CD14-positive monocyte (primary cell): ENCODE results near the gene DNAH1. TPM values are rescaled to one million over a fixed set of nuclear protein-coding genes. Genes with fewer than 3 reads are reported as not detected.

ENCODE experiments used
- DNase-seq, 3 donors: peaks; one replicate each; pipeline ENCODE4 v3.0.0-alpha.2; 2011 to 2022
- H2AFZ ChIP-seq: 2 replicates; pipeline ENCODE4 v1.6.0; 2012; ENCODE audit warnings: mild to moderate bottlenecking, low read depth, low read length, inconsistent platforms; ENCODE audit not compliant: insufficient read depth, poor library complexity, severe bottlenecking
- H3K27ac ChIP-seq, 2 donors: 1 replicate in 1 of 2; 2 replicates in 1 of 2; pipeline ENCODE4 v1.5.1; 2012 to 2013; ENCODE audit warnings: low read length in 2 of 2, control low read depth in 1 of 2, inconsistent platforms in 1 of 2, low read depth in 1 of 2, mild to moderate bottlenecking in 1 of 2
- H3K27me3 ChIP-seq, 2 donors: one replicate each; pipeline versions ENCODE4 v1.6.0 to v1.6.1; 2011 to 2013; ENCODE audit warnings: low read length in 2 of 2; ENCODE audit not compliant: control insufficient read depth in 2 of 2, insufficient read depth in 2 of 2
- H3K36me3 ChIP-seq, 2 donors: replicated peaks in 1 of 2; 1 replicate in 1 of 2; 2 replicates in 1 of 2; pipeline versions ENCODE4 v1.5.1 to v1.6.1; 2012 to 2013; ENCODE audit warnings: low read length in 2 of 2, control low read depth in 1 of 2, inconsistent platforms in 1 of 2, mild to moderate bottlenecking in 1 of 2; ENCODE audit not compliant: insufficient read depth in 2 of 2, control insufficient read depth in 1 of 2
- H3K4me1 ChIP-seq, 2 donors: 1 replicate in 1 of 2; 2 replicates in 1 of 2; pipeline versions ENCODE4 v1.5.1 to v1.6.1; 2012 to 2013; ENCODE audit warnings: low read length in 2 of 2, control low read depth in 1 of 2, inconsistent platforms in 1 of 2, mild to moderate bottlenecking in 1 of 2, moderate library complexity in 1 of 2; ENCODE audit not compliant: insufficient read depth in 2 of 2, control insufficient read depth in 1 of 2
- H3K4me2 ChIP-seq: replicated peaks from 2 replicates; pipeline ENCODE3; 2012; ENCODE audit warnings: low read length, moderate library complexity, mild to moderate bottlenecking; ENCODE audit not compliant: poor library complexity, severe bottlenecking; ENCODE audit errors: extremely low read depth
- H3K4me3 ChIP-seq, 3 experiments: fragments of 200-600 bp in 1 of 3; sonication (generic) in 1 of 3; replicated peaks in 1 of 3; 1 replicate in 2 of 3; 2 replicates in 1 of 3; pipeline ENCODE4 v1.5.1; 2011 to 2013; ENCODE audit warnings: low read length in 3 of 3, mild to moderate bottlenecking in 3 of 3, control low read depth in 2 of 3, low read depth in 2 of 3, inconsistent platforms in 1 of 3, moderate library complexity in 1 of 3
- H3K79me2 ChIP-seq: 2 replicates; pipeline ENCODE4 v1.6.0; 2012; ENCODE audit warnings: mild to moderate bottlenecking, control low read depth, inconsistent platforms, low read length, moderate library complexity; ENCODE audit not compliant: insufficient read depth
- H3K9ac ChIP-seq: 2 replicates; pipeline ENCODE4 v1.6.0; 2017; ENCODE audit warnings: low read length, mild to moderate bottlenecking; ENCODE audit not compliant: insufficient read depth, poor library complexity, severe bottlenecking
- H3K9me3 ChIP-seq, 2 donors: replicated peaks in 1 of 2; 1 replicate in 1 of 2; 2 replicates in 1 of 2; pipeline versions ENCODE4 v1.5.1 to v1.6.1; 2012 to 2013; ENCODE audit warnings: low read length in 2 of 2, control low read depth in 1 of 2; ENCODE audit not compliant: control insufficient read depth in 1 of 2, insufficient read depth in 1 of 2
- H4K20me1 ChIP-seq: 2 replicates; pipeline ENCODE4 v1.6.0; 2012; ENCODE audit warnings: mild to moderate bottlenecking, low read length, control low read depth, moderate library complexity; ENCODE audit not compliant: insufficient read depth
- H3K27ac Mint-ChIP-seq, 7 donors: one replicate each; pipeline ENCODE4 v1.8.0; 2020; ENCODE audit warnings: mild to moderate bottlenecking in 7 of 7, mixed read lengths in 7 of 7, moderate library complexity in 6 of 7, inconsistent platforms in 2 of 7
- H3K27me3 Mint-ChIP-seq, 3 donors: one replicate each; pipeline ENCODE4 v1.8.0; 2021 to 2022; ENCODE audit warnings: low read depth in 3 of 3, mild to moderate bottlenecking in 3 of 3, mixed read lengths in 3 of 3, moderate library complexity in 3 of 3, inconsistent platforms in 1 of 3
- H3K36me3 Mint-ChIP-seq, 2 donors: one replicate each; pipeline ENCODE4 v1.8.0; 2020; ENCODE audit warnings: mixed read lengths in 2 of 2, inconsistent platforms in 1 of 2, mild to moderate bottlenecking in 1 of 2
- H3K4me1 Mint-ChIP-seq: one replicate; pipeline ENCODE4 v1.8.0; 2020; ENCODE audit warnings: mild to moderate bottlenecking, mixed read lengths
- H3K4me3 Mint-ChIP-seq, 2 donors: one replicate each; pipeline ENCODE4 v1.8.0; 2020; ENCODE audit warnings: mild to moderate bottlenecking in 2 of 2, mixed read lengths in 2 of 2, moderate library complexity in 1 of 2
- H3K9me3 Mint-ChIP-seq, 7 donors: one replicate each; pipeline ENCODE4 v1.8.0; 2020 to 2022; ENCODE audit warnings: mixed read lengths in 7 of 7, mild to moderate bottlenecking in 6 of 7, moderate library complexity in 6 of 7, inconsistent platforms in 2 of 7
- CTCF ChIP-seq: fragments of 200-600 bp; IDR thresholded peaks from one replicate; pipeline ENCODE4 v1.8.0; 2022; ENCODE audit warnings: antibody characterized with exemption, mild to moderate bottlenecking
- WGBS: methylation state at CpG from one replicate; pipeline ENCODE4 v1.1.5; 2013; ENCODE audit warnings: missing lambda C conversion rate; ENCODE audit not compliant: insufficient coverage; 5-methylcytosine and 5-hydroxymethylcytosine counted together
- intact Hi-C, 2 donors: fragments of 100-400 bp; cut with micrococcal nuclease; formaldehyde crosslinking; loops; one replicate each; pipeline versions ENCODE4 v1.15.0 to v1.15.1; 2023
- polyA plus RNA-seq, 3 donors: library from polyadenylated mRNA; depleted of rRNA in 1 of 3; unstranded in 2 of 3; stranded (reverse) in 1 of 3; fragments of 300-500 nt in 2 of 3; fragments of >200 nt in 1 of 3; fragmentation: Illumina TruSeq in 2 of 3; gene quantifications; 1 replicate in 2 of 3; 2 replicates in 1 of 3; pipeline ENCODE4 v1.2.3, GENCODE V29; 2012 to 2021

Gene DNAH1
- polyA plus RNA-seq, 3 donors, result 0.15 to 47.0 (median 0.25) TPM

- Mint-ChIP-seq H3K27me3 (no peaks in the 10 kb centered on the region), H3K4me3 (no peak overlapping the region), H3K4me1 (no peaks in the 10 kb centered on the region), H3K36me3 (peaks cover 15 to 16% of the 10 kb centered on the region in 2 donors), H3K27ac (no peak overlapping the region), H3K9me3 (no peaks in the 10 kb centered on the region)
- TF ChIP-seq CTCF, result no peak
- no peaks in the 10 kb centered on the region for H4K20me1 ChIP-seq
- no peak overlapping the region for H3K27ac ChIP-seq
- intact Hi-C loops, result no loop called here
- H3K27me3 ChIP-seq, result no peaks in the 10 kb centered on the region
- no peak overlapping the region for H2AFZ ChIP-seq
- H3K9me3 ChIP-seq, result no peaks in the 10 kb centered on the region
- H3K79me2 ChIP-seq, result no peaks in the 10 kb centered on the region
- DNase-seq, result no peak
- no peak overlapping the region for H3K4me2 ChIP-seq
- H3K4me1 ChIP-seq, result no peaks in the 10 kb centered on the region
- H3K9ac ChIP-seq, result no peak overlapping the region
- H3K36me3 ChIP-seq, result peaks cover 8 to 25% of the 10 kb centered on the region in 2 donors
- H3K4me3 ChIP-seq, result no peak overlapping the region
These were observed 9.6 kb downstream of the DNAH1 start for GRCh38 chr3:52325686-52326085.

GRCh38 chr3:52326976-52327375 lies 10.9 kb downstream of the DNAH1 start:
- no peak for DNase-seq
- no peak overlapping the region for H3K27ac Mint-ChIP-seq
- Histone ChIP-seq H3K4me2 (no peak overlapping the region), H3K4me1 (no peaks in the 10 kb centered on the region), H3K4me3 (no peak overlapping the region), H2AFZ (no peak overlapping the region), H4K20me1 (no peaks in the 10 kb centered on the region), H3K9ac (no peak overlapping the region), H3K27me3 (no peaks in the 10 kb centered on the region), H3K27ac (no peak overlapping the region), H3K36me3 (peaks cover 11 to 28% of the 10 kb centered on the region in 2 donors), H3K9me3 (no peaks in the 10 kb centered on the region), H3K79me2 (no peaks in the 10 kb centered on the region)
- H3K27me3 Mint-ChIP-seq, result peaks cover 0 to under 1% (median 0%) of the 10 kb centered on the region in 3 donors
- H3K4me1 Mint-ChIP-seq, result no peaks in the 10 kb centered on the region
- intact Hi-C loops, result no loop called here
- WGBS, result 100% methylated on average over 3 of the region's 6 CpGs
- TF ChIP-seq CTCF, result no peak
- no peak overlapping the region for H3K4me3 Mint-ChIP-seq
- peaks cover 21 to 25% of the 10 kb centered on the region in 2 donors for H3K36me3 Mint-ChIP-seq
- H3K9me3 Mint-ChIP-seq, result no peaks in the 10 kb centered on the region
